HUES6 (cell line): ENCODE measurements around the gene ANKS6.

Experiments used
- H3K27ac ChIP-seq: 2 replicates; pipeline ENCODE4 v1.7.0; 2013; ENCODE audit warnings: low read depth, mild to moderate bottlenecking, low read length, inconsistent platforms
- H3K27me3 ChIP-seq: 2 replicates; pipeline ENCODE4 v1.6.1; 2013; ENCODE audit warnings: low read length; ENCODE audit not compliant: control insufficient read depth, insufficient read depth
- H3K36me3 ChIP-seq: 2 replicates; pipeline ENCODE4 v1.6.1; 2013; ENCODE audit warnings: low read length; ENCODE audit not compliant: control insufficient read depth, insufficient read depth
- H3K4me1 ChIP-seq: 2 replicates; pipeline ENCODE4 v1.6.1; 2013; ENCODE audit warnings: low read length; ENCODE audit not compliant: control insufficient read depth, insufficient read depth
- H3K4me3 ChIP-seq: 2 replicates; pipeline ENCODE4 v1.5.1; 2013; ENCODE audit warnings: low read depth, low read length
- H3K9ac ChIP-seq: one replicate; pipeline ENCODE4 v1.6.1; 2013; ENCODE audit warnings: mild to moderate bottlenecking, low read length
- H3K9me3 ChIP-seq: 2 replicates; pipeline ENCODE4 v1.6.1; 2013; ENCODE audit warnings: low read depth, low read length; ENCODE audit not compliant: control insufficient read depth, insufficient read depth

ANKS6 gene

GRCh38 chr9:98805506-98806272 lies 9.3 kb upstream of the ANKS6 start:
- Histone ChIP-seq H3K27ac (no peak overlapping the region), H3K9me3 (no peaks in the 10 kb centered on the region), H3K36me3 (no peaks in the 10 kb centered on the region), H3K4me3 (no peak overlapping the region), H3K27me3 (peaks cover 26% of the 10 kb centered on the region), H3K4me1 (peaks cover 34% of the 10 kb centered on the region), H3K9ac (no peak overlapping the region)

GRCh38 chr9:98804083-98804482 lies 7.7 kb upstream of the ANKS6 start:
- Histone ChIP-seq H3K4me1 (peaks cover 29% of the 10 kb centered on the region), H3K4me3 (no peak overlapping the region), H3K9me3 (0 out of 2 replicates have a peak, but pooled peaks cover 1% of the 10 kb centered on the region), H3K9ac (no peak overlapping the region), H3K36me3 (no peaks in the 10 kb centered on the region), H3K27me3 (peaks cover 22% of the 10 kb centered on the region), H3K27ac (no peak overlapping the region)

GRCh38 chr9:98801969-98802371 lies 5.6 kb upstream of the ANKS6 start:
- H3K4me3 ChIP-seq: no peak overlapping the region
- H3K4me1 ChIP-seq: peaks cover 16% of the 10 kb centered on the region
- no peaks in the 10 kb centered on the region for H3K36me3 ChIP-seq
- peaks cover 8% of the 10 kb centered on the region for H3K27me3 ChIP-seq
- H3K9me3 ChIP-seq: peaks cover 8% of the 10 kb centered on the region; the same call in 1 of the 2 replicates
- no peak overlapping the region for H3K27ac ChIP-seq
- H3K9ac ChIP-seq: no peak overlapping the region

GRCh38 chr9:98801561-98801960 lies 5.2 kb upstream of the ANKS6 start:
- Histone ChIP-seq H3K9me3 (peaks cover 8% of the 10 kb centered on the region; the same call in 1 of the 2 replicates), H3K4me1 (peaks cover 16% of the 10 kb centered on the region; the same call in 1 of the 2 replicates), H3K27ac (no peak overlapping the region)

GRCh38 chr9:98798254-98798653 lies 1.9 kb upstream of the ANKS6 start:
- Histone ChIP-seq H3K9ac (no peak overlapping the region), H3K9me3 (peaks cover 8% of the 10 kb centered on the region; the same call in 1 of the 2 replicates), H3K4me1 (peaks cover 32% of the 10 kb centered on the region), H3K36me3 (no peaks in the 10 kb centered on the region), H3K27ac (no peak overlapping the region), H3K4me3 (no peak overlapping the region), H3K27me3 (peaks cover 5% of the 10 kb centered on the region)

More at GRCh38 chr9:98801561-98801960, 5.2 kb upstream of the ANKS6 start:
- Histone ChIP-seq H3K9ac (no peak overlapping the region), H3K4me3 (no peak overlapping the region), H3K36me3 (no peaks in the 10 kb centered on the region), H3K27me3 (peaks cover 6% of the 10 kb centered on the region)

GRCh38 chr9:98797491-98797890 lies 1.1 kb upstream of the ANKS6 start:
- H3K4me1 ChIP-seq: peaks cover 33% of the 10 kb centered on the region
- no peak overlapping the region for H3K27ac ChIP-seq
- peaks cover 8% of the 10 kb centered on the region; the same call in 1 of the 2 replicates for H3K9me3 ChIP-seq
- no peaks in the 10 kb centered on the region for H3K36me3 ChIP-seq
- H3K4me3 ChIP-seq: no peak overlapping the region
- H3K9ac ChIP-seq: no peak overlapping the region
- peaks cover 5% of the 10 kb centered on the region for H3K27me3 ChIP-seq

- H3K27ac ChIP-seq: no peak overlapping the region
Measured at GRCh38 chr9:98795970-98796363, 388 bp downstream of the ANKS6 start.

GRCh38 chr9:98795295-98795955 lies 930 bp downstream of the ANKS6 start:
- Histone ChIP-seq H3K9ac (peak overlapping the region; percentile 4), H3K4me3 (peak overlapping the region; percentile 81), H3K27ac (no peak overlapping the region), H3K4me1 (peaks cover 40% of the 10 kb centered on the region), H3K36me3 (no peaks in the 10 kb centered on the region; the same call in 1 of the 2 replicates), H3K27me3 (peaks cover 5% of the 10 kb centered on the region), H3K9me3 (peaks cover 8% of the 10 kb centered on the region; the same call in 1 of the 2 replicates)

More at GRCh38 chr9:98795970-98796363, 388 bp downstream of the ANKS6 start:
- H3K27me3 ChIP-seq: peaks cover 5% of the 10 kb centered on the region
- peaks cover 8% of the 10 kb centered on the region; the same call in 1 of the 2 replicates for H3K9me3 ChIP-seq
- peak overlapping the region; percentile 81 for H3K4me3 ChIP-seq
- H3K4me1 ChIP-seq: peaks cover 40% of the 10 kb centered on the region
- peak overlapping the region; percentile 65 for H3K9ac ChIP-seq
- no peaks in the 10 kb centered on the region for H3K36me3 ChIP-seq

- peaks cover 5% of the 10 kb centered on the region for H3K27me3 ChIP-seq
- H3K9ac ChIP-seq: no peak overlapping the region
Measured at GRCh38 chr9:98794802-98795201, 1.6 kb downstream of the ANKS6 start.

GRCh38 chr9:98793031-98793430 lies 3.3 kb downstream of the ANKS6 start:
- H3K27me3 ChIP-seq: peaks cover 5% of the 10 kb centered on the region
- no peak overlapping the region for H3K27ac ChIP-seq
- no peak overlapping the region for H3K9ac ChIP-seq
- peaks cover 23% of the 10 kb centered on the region for H3K36me3 ChIP-seq
- peaks cover 32% of the 10 kb centered on the region for H3K4me1 ChIP-seq
- no peak overlapping the region for H3K4me3 ChIP-seq
- peaks cover 4% of the 10 kb centered on the region; the same call in 1 of the 2 replicates for H3K9me3 ChIP-seq

More at GRCh38 chr9:98794802-98795201, 1.6 kb downstream of the ANKS6 start:
- Histone ChIP-seq H3K4me1 (peaks cover 35% of the 10 kb centered on the region), H3K9me3 (peaks cover 8% of the 10 kb centered on the region; the same call in 1 of the 2 replicates), H3K4me3 (peak overlapping the region; percentile 81), H3K27ac (no peak overlapping the region), H3K36me3 (peaks cover 5% of the 10 kb centered on the region)
